HepG2 (cell line): Measurements from ENCODE around the gene MOV10L1. TPM values are rescaled to one million over a fixed set of nuclear protein-coding genes. Genes with fewer than 3 reads are reported as not detected.

ENCODE experiments used
- ATAC-seq: fragments of 200-7000 bp; cut with Tn5 transposase; 3 replicates; pipeline ENCODE4 v1.9.1; 2020; ENCODE audit warnings: mild to moderate bottlenecking, moderate library complexity
- BruUV-seq: library from RNA; stranded (reverse); fragments of 400-500 nt; replicated peaks from 2 replicates; lab custom pipeline; 2021; lab: Mats Ljungman, UMichigan
- CTCF ChIA-PET: fragments of 300-600 bp; formaldehyde crosslinking; extraction: SDS; loops from one replicate; lab custom pipeline; 2021; ENCODE audit warnings: low total read pairs, inconsistent platforms, low intra/inter-chr PET ratio; lab: Yijun Ruan, JAX
- POLR2A ChIA-PET: fragments of 350-600 bp; sonication (Branson Sonifier 250); formaldehyde crosslinking; loops from one replicate; lab custom pipeline; 2020; ENCODE audit warnings: antibody characterized with exemption, inconsistent platforms; lab: Yijun Ruan, JAX
- DNase-seq: peaks from one replicate; pipeline ENCODE4 v3.0.0-alpha.2; 2015; ENCODE audit warnings: low spot score
- FAIRE-seq: peaks from 3 replicates; lab custom pipeline; 2011; peaks lifted over from hg19 to GRCh38; lab: Jason Lieb, UNC
- H2AFZ ChIP-seq: one replicate; pipeline ENCODE4 v1.6.1; 2011; ENCODE audit warnings: low read length, inconsistent platforms
- H3K27ac ChIP-seq: fragments of 300-600 bp; 3 replicates; pipeline ENCODE4 v1.8.0; 2011; ENCODE audit warnings: mixed run types, mild to moderate bottlenecking, mixed read lengths, low read length, inconsistent platforms; ENCODE audit not compliant: insufficient read depth; ENCODE audit errors: extremely low read length
- H3K27me3 ChIP-seq, 2 experiments: fragments of 200-600 bp in 1 of 2; 2 replicates in 1 of 2; 3 replicates in 1 of 2; pipeline versions ENCODE4 v1.6.0 to v1.8.0; 2011; ENCODE audit warnings: low read length in 2 of 2, mild to moderate bottlenecking in 2 of 2, moderate library complexity in 2 of 2, inconsistent platforms in 1 of 2; ENCODE audit not compliant: insufficient read depth in 2 of 2, control insufficient read depth in 1 of 2
- H3K36me3 ChIP-seq, 2 experiments: fragments of 200-600 bp in 1 of 2; replicated peaks in 1 of 2; 2 replicates in 1 of 2; 3 replicates in 1 of 2; pipeline versions ENCODE4 v1.5.1 to v1.8.0; 2011; ENCODE audit warnings: low read length in 2 of 2, inconsistent platforms in 1 of 2; ENCODE audit not compliant: insufficient read depth in 2 of 2, control insufficient read depth in 1 of 2
- H3K4me1 ChIP-seq: 2 replicates; pipeline ENCODE4 v1.5.1; 2012; ENCODE audit warnings: low read length, inconsistent platforms; ENCODE audit not compliant: insufficient read depth
- H3K4me2 ChIP-seq: 2 replicates; pipeline ENCODE4 v1.6.0; 2011; ENCODE audit warnings: low read depth, low read length, inconsistent platforms
- H3K4me3 ChIP-seq, 3 experiments: fragments of 200-600 bp in 1 of 3; sonication (generic), shearing (Covaris generic) in 1 of 3; replicated peaks in 1 of 3; 2 replicates each; pipeline ENCODE4 v1.5.1; 2011 to 2016; ENCODE audit warnings: low read length in 3 of 3, inconsistent platforms in 2 of 3, low read depth in 2 of 3, mild to moderate bottlenecking in 2 of 3, control low read depth in 1 of 3, mixed read lengths in 1 of 3; ENCODE audit not compliant: insufficient read depth in 1 of 3
- H3K79me2 ChIP-seq: one replicate; pipeline ENCODE4 v1.6.1; 2011; ENCODE audit warnings: low read length, inconsistent platforms; ENCODE audit not compliant: insufficient read depth
- H3K9ac ChIP-seq: 2 replicates; pipeline ENCODE4 v1.6.0; 2011; ENCODE audit warnings: mild to moderate bottlenecking, low read depth, low read length, inconsistent platforms; ENCODE audit not compliant: insufficient read depth
- H3K9me3 ChIP-seq: 2 replicates; pipeline ENCODE4 v1.5.1; 2012; ENCODE audit warnings: mild to moderate bottlenecking, low read length
- H4K20me1 ChIP-seq: 2 replicates; pipeline ENCODE4 v1.6.0; 2011; ENCODE audit warnings: inconsistent platforms, mild to moderate bottlenecking, low read length, moderate library complexity; ENCODE audit not compliant: insufficient read depth
- ZNF770 ChIP-seq: sonication (generic); formaldehyde crosslinking; IDR thresholded peaks from 2 replicates; pipeline ENCODE4 v1.5.0; 2020; ENCODE audit warnings: mild to moderate bottlenecking, missing genetic modification reagents
- ZSCAN5A ChIP-seq: sonication (generic); formaldehyde crosslinking; IDR thresholded peaks from 2 replicates; pipeline ENCODE4 v1.8.0; 2022; ENCODE audit warnings: mild to moderate bottlenecking, missing genetic modification reagents, borderline replicate concordance
- WGBS: methylation state at CpG from one replicate; pipeline ENCODE4 v1.1.6; 2017; ENCODE audit warnings: low lambda C conversion rate; 5-methylcytosine and 5-hydroxymethylcytosine counted together
- in situ Hi-C: cut with HindIII; loops from 2 replicates; pipeline ENCODE4 v1.10.0; 2017; ENCODE audit warnings: low pct_unique_long_range_greater_than_20kb; ENCODE audit not compliant: extremely low pct_ligation_motif_present
- intact Hi-C: fragments of 100-400 bp; cut with micrococcal nuclease; formaldehyde crosslinking; loops from one replicate; pipeline ENCODE4 v1.10.0; 2022; ENCODE audit not compliant: unreplicated experiment
- polyA plus RNA-seq, 8 experiments: library from polyadenylated mRNA; depleted of rRNA in 3 of 8; stranded (reverse) in 7 of 8; unstranded in 1 of 8; fragments of >200 nt; fragmentation: Illumina TruSeq in 4 of 8; extraction: Trizol in 4 of 8; gene quantifications; 2 replicates each; pipeline versions ENCODE4 v1.2.1 to v1.2.3, GENCODE V29; 2011 to 2016; ENCODE audit warnings: low read depth in 4 of 8, missing spikeins in 1 of 8, mixed read lengths in 1 of 8; ENCODE audit not compliant: insufficient read depth in 1 of 8
- total RNA-seq, 5 experiments: library from RNA; depleted of rRNA; stranded (reverse); fragments of >200 nt; fragmentation: Illumina TruSeq; extraction: Trizol; gene quantifications; 2 replicates each; pipeline ENCODE4 v1.2.3, GENCODE V29; 2016; ENCODE audit warnings: low read depth in 1 of 5

The MOV10L1 gene
- total and polyA plus RNA-seq, 2 of the 13 experiments (the other 11 are each of a cell fraction or from before 2014, with no cell fraction given), result 0.11 to 0.12 TPM

GRCh38 chr22:50180727-50181521, 91.1 kb downstream of the MOV10L1 start:
- TF ChIP-seq ZSCAN5A (CRISPR knock-in tag) (no peak), ZNF770 (CRISPR knock-in tag) (peak; percentile 29; the same call in 1 of the 2 replicates)
- DNase-seq (no peak), FAIRE-seq (no peak), ATAC-seq (no peak)
- H3K27ac ChIP-seq, result no peak overlapping the region
- H3K36me3 ChIP-seq, result no peaks in the 10 kb centered on the region
- no TSS peak for BruUV-seq
- peaks cover 31% of the 10 kb centered on the region for H3K4me1 ChIP-seq
- WGBS, result 84% methylated on average over 15 of the region's 27 CpGs
- intact Hi-C loops (no loop called here), in situ Hi-C loops (no loop called here)
- no peak overlapping the region for H3K9ac ChIP-seq
- no peaks in the 10 kb centered on the region; a peak in 1 of 5 replicates for H3K27me3 ChIP-seq
- H3K9me3 ChIP-seq, result no peaks in the 10 kb centered on the region
- POLR2A ChIA-PET, result no interaction called here
- CTCF ChIA-PET, result no interaction called here
- H3K4me3 ChIP-seq, result no peak overlapping the region
- no peak overlapping the region for H2AFZ ChIP-seq
- no peaks in the 10 kb centered on the region for H4K20me1 ChIP-seq
- no peak overlapping the region for H3K4me2 ChIP-seq
- H3K79me2 ChIP-seq, result no peaks in the 10 kb centered on the region
